Nephron (organoid): Measurements from ENCODE around the gene WDPCP.
"Not testable (repeated sequence)": the region's sequence is repeated elsewhere in the genome, so short reads cannot be mapped to it uniquely, and the experiment has no call there.

Source experiments
- H3K27ac Mint-ChIP-seq, 3 experiments: 2 replicates each; pipeline ENCODE4 v1.8.0; 2020; ENCODE audit warnings: mixed read lengths in 3 of 3, mild to moderate bottlenecking in 2 of 3, moderate library complexity in 1 of 3
- H3K27me3 Mint-ChIP-seq: 2 replicates; pipeline ENCODE4 v1.8.0; 2021; ENCODE audit warnings: low read depth, mild to moderate bottlenecking, moderate library complexity, mixed read lengths
- H3K36me3 Mint-ChIP-seq: 2 replicates; pipeline ENCODE4 v1.8.0; 2020; ENCODE audit warnings: low read depth, mixed read lengths
- H3K4me1 Mint-ChIP-seq: 2 replicates; pipeline ENCODE4 v1.8.0; 2020; ENCODE audit warnings: mixed read lengths
- H3K4me3 Mint-ChIP-seq, 3 experiments: 2 replicates each; pipeline ENCODE4 v1.8.0; 2020; ENCODE audit warnings: mild to moderate bottlenecking in 3 of 3, mixed read lengths in 3 of 3, moderate library complexity in 2 of 3
- H3K9me3 Mint-ChIP-seq: 2 replicates; pipeline ENCODE4 v1.8.0; 2020; ENCODE audit warnings: mixed read lengths
- TF ChIP-seq, protein P1 (sequence below), 3 experiments: fragments of 200-600 bp; sonication (generic); IDR thresholded peaks; one replicate each; pipeline ENCODE4 v1.5.0; 2021; ENCODE audit warnings: antibody characterized with exemption in 3 of 3; ENCODE audit not compliant: unreplicated experiment in 3 of 3

WDPCP gene

DNA sequence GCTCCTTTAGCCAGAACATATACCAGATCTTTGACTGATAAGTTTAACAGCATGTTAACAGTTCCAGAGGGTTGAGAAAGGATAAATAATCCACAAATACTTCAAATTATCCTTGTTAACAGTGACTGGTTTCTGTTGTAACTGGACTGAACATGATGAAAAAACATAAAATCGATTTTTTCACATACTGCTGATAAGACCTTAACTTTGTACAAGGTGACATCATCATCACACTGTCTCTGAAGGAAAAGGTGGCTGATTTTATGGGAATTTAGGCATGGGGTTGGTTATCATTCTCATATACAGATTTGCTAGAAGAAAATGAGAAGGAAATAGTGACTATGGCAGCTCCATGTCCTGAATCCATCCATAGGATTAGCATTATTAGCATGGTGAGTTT lies 501.6 kb downstream of the WDPCP start:
- no peak overlapping the region for H3K27ac Mint-ChIP-seq
- H3K36me3 Mint-ChIP-seq = no peaks in the 10 kb centered on the region
- no peak overlapping the region for H3K4me3 Mint-ChIP-seq
- no peaks in the 10 kb centered on the region for H3K4me1 Mint-ChIP-seq
- H3K27me3 Mint-ChIP-seq = no peaks in the 10 kb centered on the region
- H3K9me3 Mint-ChIP-seq = peaks cover 11% of the 10 kb centered on the region
- TF ChIP-seq, protein P1, sequence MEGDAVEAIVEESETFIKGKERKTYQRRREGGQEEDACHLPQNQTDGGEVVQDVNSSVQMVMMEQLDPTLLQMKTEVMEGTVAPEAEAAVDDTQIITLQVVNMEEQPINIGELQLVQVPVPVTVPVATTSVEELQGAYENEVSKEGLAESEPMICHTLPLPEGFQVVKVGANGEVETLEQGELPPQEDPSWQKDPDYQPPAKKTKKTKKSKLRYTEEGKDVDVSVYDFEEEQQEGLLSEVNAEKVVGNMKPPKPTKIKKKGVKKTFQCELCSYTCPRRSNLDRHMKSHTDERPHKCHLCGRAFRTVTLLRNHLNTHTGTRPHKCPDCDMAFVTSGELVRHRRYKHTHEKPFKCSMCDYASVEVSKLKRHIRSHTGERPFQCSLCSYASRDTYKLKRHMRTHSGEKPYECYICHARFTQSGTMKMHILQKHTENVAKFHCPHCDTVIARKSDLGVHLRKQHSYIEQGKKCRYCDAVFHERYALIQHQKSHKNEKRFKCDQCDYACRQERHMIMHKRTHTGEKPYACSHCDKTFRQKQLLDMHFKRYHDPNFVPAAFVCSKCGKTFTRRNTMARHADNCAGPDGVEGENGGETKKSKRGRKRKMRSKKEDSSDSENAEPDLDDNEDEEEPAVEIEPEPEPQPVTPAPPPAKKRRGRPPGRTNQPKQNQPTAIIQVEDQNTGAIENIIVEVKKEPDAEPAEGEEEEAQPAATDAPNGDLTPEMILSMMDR (IDR thresholded peaks at IDR 0.05; ENCODE audit: unreplicated experiment in 3 of 3) = no peak

DNA sequence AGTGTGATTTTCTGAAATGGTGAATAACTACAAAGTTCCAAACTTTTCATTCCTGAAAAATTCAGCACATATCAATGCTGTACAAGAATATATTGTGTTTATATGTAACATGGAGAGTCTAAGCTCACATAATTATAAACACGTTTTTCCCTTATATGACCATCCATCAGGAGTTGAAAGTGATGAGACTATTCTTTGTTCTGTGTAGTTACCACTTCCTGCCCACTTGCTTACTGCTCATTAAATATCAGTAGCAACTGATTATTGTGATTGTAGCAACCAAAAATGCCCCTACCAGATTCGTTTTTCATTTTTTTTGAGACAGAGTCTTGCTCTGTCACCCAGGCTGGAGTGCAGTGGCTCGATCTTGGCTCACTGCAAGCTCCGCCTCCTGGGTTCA lies 506.9 kb downstream of the WDPCP start:
- H3K36me3 Mint-ChIP-seq = no peaks in the 10 kb centered on the region
- no peaks in the 10 kb centered on the region for H3K4me1 Mint-ChIP-seq
- no peaks in the 10 kb centered on the region for H3K9me3 Mint-ChIP-seq
- TF ChIP-seq, protein P1 (IDR thresholded peaks at IDR 0.05; ENCODE audit: unreplicated experiment in 3 of 3) = no peak
- H3K27me3 Mint-ChIP-seq = peaks cover 5% of the 10 kb centered on the region
- no peak overlapping the region for H3K4me3 Mint-ChIP-seq
- no peak overlapping the region for H3K27ac Mint-ChIP-seq

DNA sequence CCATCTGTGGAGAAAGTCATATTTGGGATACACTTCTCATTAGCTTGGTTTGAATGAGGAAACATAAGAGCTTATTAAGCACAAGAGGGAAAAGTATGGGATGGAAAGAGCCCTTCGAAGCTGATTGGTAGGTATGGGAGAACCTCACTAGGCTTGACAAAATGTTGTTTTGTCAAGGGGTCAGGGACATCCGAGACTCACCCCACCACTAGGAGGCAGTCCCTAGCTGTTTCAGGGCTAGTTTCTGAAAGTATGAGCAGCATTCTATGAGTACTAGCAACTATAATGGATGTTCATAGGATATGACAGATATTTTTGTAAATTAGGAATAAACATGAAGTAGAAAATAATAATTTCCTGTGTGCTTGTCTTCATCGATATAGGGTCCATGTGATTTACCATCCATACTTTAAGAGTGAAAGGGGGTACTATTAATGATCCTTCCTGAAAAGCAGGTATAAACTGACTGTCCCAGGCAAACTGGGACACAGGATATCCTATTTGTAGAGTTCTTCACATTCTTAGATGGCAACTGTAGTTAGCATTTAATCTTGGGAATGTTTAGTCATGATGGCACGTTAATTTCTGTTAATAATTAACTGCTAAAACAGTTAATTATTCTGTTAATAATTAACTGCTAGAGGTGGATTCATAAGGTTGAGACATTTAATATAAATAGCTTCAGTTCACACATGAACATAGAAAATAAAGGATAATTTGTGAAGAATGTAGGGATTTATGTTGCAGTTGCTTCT lies 509.2 kb downstream of the WDPCP start:
- Mint-ChIP-seq H3K27ac (no peak overlapping the region), H3K4me3 (no peak overlapping the region), H3K9me3 (no peaks in the 10 kb centered on the region), H3K27me3 (peaks cover 6% of the 10 kb centered on the region), H3K4me1 (no peaks in the 10 kb centered on the region), H3K36me3 (no peaks in the 10 kb centered on the region)
- TF ChIP-seq, protein P1 (IDR thresholded peaks at IDR 0.05; ENCODE audit: unreplicated experiment in 3 of 3) = no peak

DNA sequence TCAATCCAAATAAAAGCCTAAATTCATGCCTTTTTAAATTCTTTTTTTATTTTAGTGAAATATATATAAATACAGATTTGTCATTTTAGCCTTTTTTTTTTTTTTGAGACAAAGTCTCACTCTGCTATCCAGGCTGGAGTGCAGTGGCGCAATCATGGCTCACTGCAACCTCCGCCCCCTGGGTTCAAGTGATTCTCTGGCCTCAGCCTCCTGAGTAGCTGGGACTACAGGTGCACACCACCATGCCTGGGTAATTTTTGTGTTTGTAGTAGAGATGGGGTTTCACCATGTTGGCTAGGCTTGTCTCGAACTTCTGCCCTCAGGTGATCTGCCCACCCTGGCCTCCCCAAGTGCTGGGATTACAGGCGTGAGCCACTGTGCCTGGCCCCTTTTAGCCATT lies 513.9 kb downstream of the WDPCP start:
- not testable (repeated sequence) for H3K9me3 Mint-ChIP-seq, H3K4me3 Mint-ChIP-seq, H3K27ac Mint-ChIP-seq, H3K4me1 Mint-ChIP-seq, H3K36me3 Mint-ChIP-seq
- peaks cover 16% of the 10 kb centered on the region for H3K27me3 Mint-ChIP-seq

DNA sequence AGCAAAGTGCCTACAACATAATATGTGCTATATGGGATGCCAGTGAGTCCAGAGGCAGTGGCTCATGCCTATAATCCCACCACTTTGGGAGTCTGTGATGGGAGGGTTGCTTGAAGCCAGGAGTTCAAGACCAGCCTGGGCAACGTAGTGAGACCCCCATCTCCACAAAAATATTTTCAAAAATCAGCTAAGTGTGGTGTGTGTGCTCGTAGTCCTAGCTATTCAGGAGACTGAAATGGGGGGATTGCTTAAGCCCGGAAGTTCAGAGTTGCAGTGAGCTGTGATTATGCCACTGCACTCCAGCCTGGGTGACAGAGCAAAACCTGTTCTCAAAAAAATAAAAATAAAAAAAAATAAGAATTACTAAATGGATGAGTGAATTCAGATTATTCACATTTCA lies 514.3 kb downstream of the WDPCP start:
- no peaks in the 10 kb centered on the region for H3K36me3 Mint-ChIP-seq
- no peaks in the 10 kb centered on the region for H3K4me1 Mint-ChIP-seq
- H3K27me3 Mint-ChIP-seq = peaks cover 16% of the 10 kb centered on the region
- H3K27ac Mint-ChIP-seq = no peak overlapping the region
- H3K4me3 Mint-ChIP-seq = no peak overlapping the region
- no peaks in the 10 kb centered on the region for H3K9me3 Mint-ChIP-seq
- TF ChIP-seq, protein P1 (IDR thresholded peaks at IDR 0.05; ENCODE audit: unreplicated experiment in 3 of 3) = no peak

DNA sequence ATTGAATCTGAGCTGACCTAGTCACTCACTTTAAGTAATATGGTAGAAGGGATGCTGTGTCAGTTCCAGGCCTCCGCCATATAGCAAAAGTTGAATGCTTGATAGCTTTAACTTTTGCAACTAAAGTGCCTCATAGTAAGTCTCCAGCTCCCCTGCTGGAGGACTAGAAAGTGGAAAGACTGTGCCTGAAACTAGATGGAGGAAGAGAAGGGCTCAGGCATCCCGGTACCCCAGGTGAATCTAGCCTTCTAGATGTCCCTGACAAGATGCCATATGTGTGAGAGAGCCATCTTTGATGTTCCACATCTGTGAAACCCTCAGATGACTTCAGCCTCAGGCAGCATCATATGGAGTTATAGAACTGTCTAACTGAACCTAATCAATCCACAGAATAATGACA lies 516.6 kb downstream of the WDPCP start:
- TF ChIP-seq, protein P1 (IDR thresholded peaks at IDR 0.05; ENCODE audit: unreplicated experiment in 3 of 3) = no peak

More for the DNA sequence above, 516.6 kb downstream of the WDPCP start:
- Mint-ChIP-seq H3K4me1 (no peaks in the 10 kb centered on the region), H3K27ac (no peak overlapping the region), H3K27me3 (peaks cover 31% of the 10 kb centered on the region), H3K9me3 (no peaks in the 10 kb centered on the region), H3K4me3 (no peak overlapping the region), H3K36me3 (no peaks in the 10 kb centered on the region)
